ENCODE results near the gene RRN3. TPM values are rescaled to one million over a fixed set of nuclear protein-coding genes. Genes with fewer than 3 reads are reported as not detected.
"Not testable (repeated sequence)": the region's sequence is repeated elsewhere in the genome, so short reads cannot be mapped to it uniquely, and the experiment has no call there.

The RRN3 gene
- total and polyA plus RNA-seq, 2 donors (not counting 3 experiments of a cell fraction or from before 2014, with no cell fraction given), result 15.1 to 26.5 TPM

GRCh38 chr16:15022194-15022593 is 71.9 kb downstream of the RRN3 start:
- POLR2A ChIA-PET; H3K9me1 ChIP-seq (replicated peaks; ENCODE audit: control insufficient read depth, extremely low read depth, insufficient read depth, low read length); H3K27me3 ChIP-seq (ENCODE audit: control insufficient read depth in 2 of 2, insufficient read depth in 2 of 2, low read length in 2 of 2); BruUV-seq (replicated peaks); H3K9me3 ChIP-seq (replicated peaks; ENCODE audit: control insufficient read depth, insufficient read depth, low read length); H3K27ac ChIP-seq (ENCODE audit: insufficient read depth, low read depth, low read length); H3K36me3 ChIP-seq (ENCODE audit: control insufficient read depth in 2 of 2, extremely low read depth in 1 of 2, insufficient read depth in 2 of 2, low read length in 2 of 2); H3K79me2 ChIP-seq (ENCODE audit: control insufficient read depth, insufficient read depth, low read length); H2AFZ ChIP-seq (ENCODE audit: low read depth, low read length); H3K4me3 ChIP-seq (replicated peaks in 1 of 3; ENCODE audit: insufficient read depth in 1 of 3, low read depth in 1 of 3, low read length in 3 of 3); intact Hi-C loops (cut with micrococcal nuclease); FAIRE-seq; H3K9ac ChIP-seq (replicated peaks; ENCODE audit: extremely low read depth, insufficient read depth, low read length); H4K20me1 ChIP-seq (replicated peaks; ENCODE audit: control insufficient read depth, extremely low read depth, insufficient read depth, low read length); dilution Hi-C loops (cut with MboI; ENCODE audit: extremely low pct_ligation_motif_present, low sequenced_read_pairs); H3K4me2 ChIP-seq (ENCODE audit: insufficient read depth, low read length): not testable (repeated sequence)
- DNase-seq (ENCODE audit: low read depth, low spot score), result peak; percentile 70
- TF ChIP-seq, protein P1, sequence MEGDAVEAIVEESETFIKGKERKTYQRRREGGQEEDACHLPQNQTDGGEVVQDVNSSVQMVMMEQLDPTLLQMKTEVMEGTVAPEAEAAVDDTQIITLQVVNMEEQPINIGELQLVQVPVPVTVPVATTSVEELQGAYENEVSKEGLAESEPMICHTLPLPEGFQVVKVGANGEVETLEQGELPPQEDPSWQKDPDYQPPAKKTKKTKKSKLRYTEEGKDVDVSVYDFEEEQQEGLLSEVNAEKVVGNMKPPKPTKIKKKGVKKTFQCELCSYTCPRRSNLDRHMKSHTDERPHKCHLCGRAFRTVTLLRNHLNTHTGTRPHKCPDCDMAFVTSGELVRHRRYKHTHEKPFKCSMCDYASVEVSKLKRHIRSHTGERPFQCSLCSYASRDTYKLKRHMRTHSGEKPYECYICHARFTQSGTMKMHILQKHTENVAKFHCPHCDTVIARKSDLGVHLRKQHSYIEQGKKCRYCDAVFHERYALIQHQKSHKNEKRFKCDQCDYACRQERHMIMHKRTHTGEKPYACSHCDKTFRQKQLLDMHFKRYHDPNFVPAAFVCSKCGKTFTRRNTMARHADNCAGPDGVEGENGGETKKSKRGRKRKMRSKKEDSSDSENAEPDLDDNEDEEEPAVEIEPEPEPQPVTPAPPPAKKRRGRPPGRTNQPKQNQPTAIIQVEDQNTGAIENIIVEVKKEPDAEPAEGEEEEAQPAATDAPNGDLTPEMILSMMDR (IDR thresholded peaks at IDR 0.05; ENCODE audit: extremely low read depth in 1 of 2, insufficient read depth in 1 of 2, low read depth in 1 of 2, low read length in 2 of 2), result peak; percentile 47 to 58
- CTCF ChIA-PET, result interaction anchor here (0.7 to 1.7 kb wide), 6 partner anchors 11 to 65 kb away, joined by 3 to 7 read pairs (median 4); no protein-coding TSS in a partner anchor
- H3K4me1 ChIP-seq (ENCODE audit: control insufficient read depth, extremely low read depth, insufficient read depth, low read length), result peaks cover 11% of the 10 kb centered on the region

GRCh38 chr16:15021429-15021828 is 72.6 kb downstream of the RRN3 start:
- dilution Hi-C loops (cut with MboI; ENCODE audit: extremely low pct_ligation_motif_present, low sequenced_read_pairs); H3K4me3 ChIP-seq (replicated peaks in 1 of 3; ENCODE audit: insufficient read depth in 1 of 3, low read depth in 1 of 3, low read length in 3 of 3); H3K9me1 ChIP-seq (replicated peaks; ENCODE audit: control insufficient read depth, extremely low read depth, insufficient read depth, low read length); H3K27ac ChIP-seq (ENCODE audit: insufficient read depth, low read depth, low read length); intact Hi-C loops (cut with micrococcal nuclease); FAIRE-seq; H3K4me2 ChIP-seq (ENCODE audit: insufficient read depth, low read length); POLR2A ChIA-PET; DNase-seq (ENCODE audit: low read depth, low spot score); H3K9me3 ChIP-seq (replicated peaks; ENCODE audit: control insufficient read depth, insufficient read depth, low read length); H3K9ac ChIP-seq (replicated peaks; ENCODE audit: extremely low read depth, insufficient read depth, low read length); H4K20me1 ChIP-seq (replicated peaks; ENCODE audit: control insufficient read depth, extremely low read depth, insufficient read depth, low read length); H2AFZ ChIP-seq (ENCODE audit: low read depth, low read length); H3K27me3 ChIP-seq (ENCODE audit: control insufficient read depth in 2 of 2, insufficient read depth in 2 of 2, low read length in 2 of 2); H3K36me3 ChIP-seq (ENCODE audit: control insufficient read depth in 2 of 2, extremely low read depth in 1 of 2, insufficient read depth in 2 of 2, low read length in 2 of 2); H3K79me2 ChIP-seq (ENCODE audit: control insufficient read depth, insufficient read depth, low read length); BruUV-seq (replicated peaks): not testable (repeated sequence)
- CTCF ChIA-PET, result interaction anchor here (1.0 to 1.7 kb wide), 2 partner anchors 36 to 64 kb away, joined by 5 to 7 read pairs; no protein-coding TSS in a partner anchor
- peaks cover 19% of the 10 kb centered on the region for H3K4me1 ChIP-seq (ENCODE audit: control insufficient read depth, extremely low read depth, insufficient read depth, low read length)
